Stimulated activated CD8-positive, alpha-beta memory T cell treated with anti-CD3 and anti-CD28 coated beads, Interleukin-4, amount 100 ng/mL, for 48 hours (primary cell): Measurements from ENCODE around the gene VSNL1.

Experiments used
- DNase-seq: peaks from one replicate; pipeline ENCODE4 v3.0.0-alpha.2; 2020

Gene VSNL1

DNA sequence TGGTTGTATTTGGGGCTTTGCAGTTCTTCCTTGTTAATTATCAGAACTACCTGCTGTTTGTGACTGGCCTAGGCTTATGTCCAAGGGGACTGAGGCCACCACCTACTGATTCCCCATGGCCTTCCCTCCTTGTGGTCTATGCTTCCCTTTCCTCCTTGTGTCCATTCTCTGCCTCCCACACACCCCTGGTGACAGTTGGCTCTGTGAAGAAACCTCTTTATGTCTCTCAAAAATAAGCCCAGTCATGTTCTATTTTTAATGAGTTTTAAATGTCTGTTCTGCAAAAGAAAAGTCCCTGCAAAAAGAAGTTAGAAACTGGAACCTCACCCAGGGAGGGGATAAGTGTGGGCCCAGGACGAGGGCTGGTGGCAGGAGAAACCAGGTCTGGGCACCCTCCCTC, 108.1 kb downstream of the VSNL1 start:
- DNase-seq = no peak

DNA sequence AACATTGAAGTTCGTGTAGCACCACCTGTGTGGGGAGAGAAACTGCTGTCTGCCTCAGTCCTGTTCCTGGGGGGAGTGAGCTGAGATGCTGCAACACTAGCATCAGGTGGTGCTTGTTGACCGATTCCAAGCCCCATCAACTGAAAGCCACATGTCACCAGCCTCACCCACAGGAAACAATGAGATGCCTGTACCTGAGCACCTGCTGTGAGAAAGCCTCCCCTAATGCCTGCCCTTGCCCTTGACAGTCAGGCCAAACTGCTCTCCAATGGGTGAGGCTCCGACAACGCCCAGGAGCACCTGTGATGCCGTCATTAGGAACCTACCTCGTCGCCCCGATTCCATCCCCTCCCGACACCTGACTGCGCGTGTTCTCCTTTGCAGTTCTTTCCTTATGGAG, 108.5 kb downstream of the VSNL1 start:
- no peak for DNase-seq

DNA sequence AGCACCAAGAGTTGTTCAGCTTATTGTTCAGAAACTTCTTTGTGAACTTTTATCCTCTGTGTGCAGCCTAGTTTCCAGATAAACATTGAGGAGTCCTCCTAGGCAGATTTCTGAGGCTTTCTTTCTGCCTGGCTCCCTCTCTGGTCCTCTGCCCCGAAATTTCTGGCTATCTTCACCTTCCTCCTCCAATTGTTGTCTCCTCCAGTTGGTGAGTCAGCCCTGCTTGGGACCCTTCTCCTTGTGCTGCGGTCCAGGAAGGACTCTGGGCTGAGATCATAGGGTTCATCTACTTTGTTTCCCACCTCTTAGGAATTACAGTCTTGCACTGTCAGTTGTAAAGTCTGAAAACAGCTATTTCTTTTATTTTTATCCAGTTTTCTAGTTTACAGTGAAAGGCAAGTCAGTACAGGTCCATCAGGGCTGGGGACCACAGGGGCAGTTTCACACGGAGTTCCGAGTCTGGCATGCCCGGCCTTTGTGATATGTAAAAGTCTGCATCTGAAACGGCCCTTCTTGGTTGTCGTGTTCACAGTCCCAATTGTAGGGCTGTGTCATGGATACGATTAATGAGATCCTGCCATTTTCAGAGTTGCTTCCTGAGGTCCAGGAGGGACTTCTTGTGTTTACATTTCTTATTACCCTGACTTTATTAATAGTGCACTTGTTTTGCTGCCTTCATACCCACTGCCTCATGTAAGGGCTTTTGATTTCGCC, 112.3 kb downstream of the VSNL1 start:
- DNase-seq = no peak

DNA sequence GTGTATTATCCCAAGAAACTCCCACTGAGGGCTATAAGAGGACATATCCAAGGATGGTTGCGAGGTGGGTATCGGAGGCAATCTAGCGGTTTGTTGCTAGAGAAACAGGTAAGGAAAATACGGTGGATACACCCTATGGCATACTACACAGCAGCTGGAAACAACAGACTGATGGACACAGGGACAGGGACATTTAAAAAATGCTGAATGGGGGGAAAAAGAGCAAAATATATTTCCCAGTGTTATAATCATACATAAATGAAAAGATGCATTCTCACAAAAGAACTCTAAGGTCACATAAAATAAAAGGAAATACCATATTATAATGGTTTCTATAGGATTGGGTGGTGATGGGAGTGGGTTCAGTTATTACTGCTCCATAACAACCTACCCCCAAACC, 117.3 kb downstream of the VSNL1 start:
- DNase-seq = no peak

DNA sequence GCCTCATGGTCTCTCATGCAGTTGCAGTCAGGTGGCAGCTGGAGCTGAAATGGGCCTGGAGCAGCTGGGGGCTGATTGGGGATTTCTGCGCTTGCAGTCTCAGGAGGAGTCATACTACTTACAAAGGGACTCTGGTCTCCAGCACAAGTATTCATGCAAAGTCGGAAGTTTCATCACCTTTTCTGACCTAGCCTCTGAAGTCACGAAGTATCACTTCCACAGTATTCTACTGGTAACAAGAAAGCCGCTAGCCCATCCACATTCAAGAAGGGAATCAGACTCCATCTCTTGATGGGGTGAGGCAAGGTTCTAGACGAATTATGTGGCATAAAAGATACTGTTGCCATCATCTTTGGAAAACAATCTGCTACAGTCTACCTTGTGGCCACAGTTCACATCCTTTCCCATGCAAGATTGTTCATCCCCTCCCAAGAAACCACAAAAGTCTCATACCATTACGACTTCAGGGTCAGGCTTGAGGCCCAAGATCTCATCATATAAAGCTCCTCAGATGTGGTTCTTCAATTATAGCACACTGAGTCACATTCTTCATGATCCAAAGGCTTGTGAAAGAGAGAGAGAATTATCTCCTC, 117.9 kb downstream of the VSNL1 start:
- DNase-seq = no peak

DNA sequence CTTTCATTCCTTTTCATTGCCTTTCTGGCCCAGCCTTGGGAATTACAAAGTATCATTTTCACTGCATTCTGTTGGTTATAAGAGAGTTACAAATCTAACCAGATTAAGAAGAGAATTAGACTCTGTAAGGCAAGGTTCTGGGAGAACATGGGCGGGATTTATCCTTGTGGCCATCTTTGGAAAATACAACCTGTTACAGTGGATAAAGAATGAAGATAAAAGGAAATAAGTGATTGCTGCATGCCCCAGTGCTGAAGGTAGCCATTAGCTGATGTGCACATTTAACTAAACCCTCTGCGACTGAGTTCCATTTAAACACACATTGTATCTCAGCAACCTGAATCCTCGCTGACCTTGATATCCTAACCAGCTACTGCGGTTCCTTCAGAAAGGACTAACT, 119.7 kb downstream of the VSNL1 start:
- no peak for DNase-seq

DNA sequence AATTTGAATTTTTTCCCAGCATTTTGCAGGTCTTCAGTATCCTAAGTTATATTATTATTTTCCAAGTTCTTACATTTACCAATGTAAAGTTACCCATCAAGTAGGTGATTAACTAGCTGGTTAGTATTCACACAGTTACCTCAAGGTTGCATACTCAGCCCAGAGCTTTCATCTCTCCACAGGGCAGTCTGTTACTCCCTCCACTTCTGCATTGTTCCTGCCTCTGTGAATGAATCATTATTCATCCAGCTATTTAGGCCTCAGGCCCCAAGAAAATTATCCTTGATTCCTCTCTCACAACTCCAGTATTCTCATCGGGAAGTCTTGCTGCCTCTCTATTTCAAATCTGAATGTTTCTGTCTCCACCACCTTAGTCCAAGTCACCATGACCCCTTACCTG, 121.0 kb downstream of the VSNL1 start:
- no peak for DNase-seq

DNA sequence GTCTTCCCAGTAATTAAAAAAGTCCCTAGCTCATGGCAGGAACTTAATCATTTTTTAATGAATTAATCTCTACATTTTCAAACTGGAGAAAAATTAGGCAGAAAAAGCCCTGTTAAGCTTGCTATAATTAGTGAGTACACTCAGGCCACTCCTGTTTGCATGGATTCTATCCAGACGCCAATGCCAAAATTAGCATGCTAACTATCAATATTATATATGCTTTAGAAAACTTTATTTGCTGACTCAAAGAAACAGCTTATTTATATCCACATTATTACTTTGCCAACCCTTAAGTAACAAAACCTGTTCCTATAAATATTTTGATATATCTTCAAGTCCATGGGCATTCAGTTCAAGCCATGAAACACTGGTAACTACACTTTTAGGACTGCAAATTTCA, 122.2 kb downstream of the VSNL1 start:
- no peak for DNase-seq

DNA sequence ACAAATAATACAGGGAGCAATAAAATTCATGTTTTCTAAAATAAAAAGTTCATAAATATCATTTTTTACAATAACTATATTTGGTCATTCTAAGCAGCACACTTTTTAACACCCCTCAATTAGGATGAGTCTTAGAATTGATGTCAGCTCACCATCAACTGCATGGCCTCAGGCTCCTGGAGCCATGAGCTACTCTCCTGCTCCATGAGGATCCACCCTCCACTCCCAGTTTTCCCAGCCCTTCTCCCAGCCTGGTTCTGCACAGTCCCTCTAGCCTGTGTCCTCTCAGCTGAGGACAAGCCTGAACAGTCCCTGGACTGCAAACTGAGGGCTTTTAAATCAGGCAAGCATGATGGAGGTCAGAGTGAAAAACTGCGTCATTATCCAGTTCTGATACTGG, 124.0 kb downstream of the VSNL1 start:
- no peak for DNase-seq

DNA sequence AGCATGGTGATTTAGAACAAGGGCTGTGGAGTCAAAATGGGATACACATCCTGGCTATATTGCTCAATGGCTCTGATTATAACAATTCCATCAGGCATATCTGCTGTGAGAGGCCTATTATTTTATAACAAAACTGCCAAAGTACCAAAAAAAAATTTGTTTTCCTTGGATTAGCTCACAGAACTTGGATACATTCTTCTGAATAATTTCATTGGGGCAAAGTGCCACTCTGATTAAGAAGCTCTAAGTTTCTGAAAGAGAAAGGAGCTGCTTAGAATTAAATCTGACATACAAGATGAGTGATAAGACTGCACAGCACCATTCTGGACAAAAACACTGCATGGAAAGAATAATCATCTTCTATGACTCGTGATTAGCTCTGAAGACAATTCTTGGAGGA, 127.4 kb downstream of the VSNL1 start:
- DNase-seq = no peak

DNA sequence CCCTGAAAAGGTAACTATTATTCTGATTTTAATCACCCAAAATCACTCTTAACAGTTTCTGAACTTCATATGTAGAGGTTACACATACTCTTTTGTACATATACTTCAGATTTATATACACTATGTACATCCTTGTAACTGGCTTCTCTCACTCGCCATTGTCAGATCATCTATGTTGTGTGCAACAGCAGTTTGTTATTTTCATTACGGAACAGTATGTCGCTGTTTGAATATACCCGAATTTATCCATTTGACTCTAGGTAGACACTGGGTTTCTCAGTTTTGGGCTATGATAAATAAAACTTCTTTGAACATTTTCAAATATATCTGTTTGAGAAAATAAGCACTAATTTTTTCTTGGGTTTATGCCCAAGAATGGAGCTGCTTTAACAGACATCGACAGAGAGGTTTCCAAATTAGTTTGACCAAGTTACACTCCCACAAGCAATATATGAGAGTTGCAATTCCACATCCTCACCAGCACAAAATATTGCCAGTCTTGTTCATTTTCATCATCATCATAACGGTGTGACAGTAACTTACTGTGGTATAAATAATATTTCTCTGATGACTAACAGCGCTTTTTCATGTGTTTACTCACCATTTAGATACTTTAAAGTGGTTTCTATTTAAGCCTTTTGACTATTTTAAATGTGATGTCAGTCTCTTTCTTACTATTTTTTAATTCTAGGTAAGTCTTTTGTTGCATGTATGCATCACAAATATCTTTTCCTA, 132.3 kb downstream of the VSNL1 start:
- no peak for DNase-seq

DNA sequence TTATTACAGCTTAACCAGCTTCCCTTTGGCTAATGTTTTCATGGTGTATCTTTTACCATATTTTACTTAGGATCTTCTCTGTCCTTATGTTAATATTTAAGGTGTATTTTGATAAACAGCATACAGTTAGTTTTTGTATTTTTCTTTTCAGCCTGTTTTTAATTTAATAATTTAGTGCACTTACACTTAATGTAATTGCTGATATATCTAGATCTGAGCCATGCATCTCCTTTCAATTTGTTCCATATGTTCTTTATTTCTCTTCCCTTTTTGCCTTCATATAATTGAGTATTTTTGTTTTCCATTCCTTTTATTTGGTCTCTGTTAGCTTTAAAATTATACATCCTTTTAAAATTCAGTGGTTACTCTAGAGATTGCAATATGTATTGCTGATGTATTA, 134.3 kb downstream of the VSNL1 start:
- DNase-seq = no peak

DNA sequence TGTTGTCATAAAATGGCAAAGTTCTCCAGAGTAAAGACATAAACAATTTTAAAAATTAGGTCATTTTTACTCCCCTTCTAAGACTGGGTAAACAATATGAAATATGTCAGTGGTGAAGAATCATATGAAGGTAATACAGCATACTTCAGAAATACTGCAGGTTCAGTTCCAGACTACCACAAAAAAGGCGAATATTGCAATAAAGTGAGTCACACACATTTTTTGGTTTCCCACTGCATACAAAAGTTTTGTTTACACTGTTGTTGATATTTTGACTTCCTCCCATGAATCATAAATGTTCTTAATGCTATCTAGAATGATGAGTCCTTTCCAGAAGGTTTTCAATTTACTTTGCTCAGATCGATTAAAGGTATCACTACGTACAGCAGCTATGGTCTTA, 139.6 kb downstream of the VSNL1 start:
- no peak for DNase-seq

DNA sequence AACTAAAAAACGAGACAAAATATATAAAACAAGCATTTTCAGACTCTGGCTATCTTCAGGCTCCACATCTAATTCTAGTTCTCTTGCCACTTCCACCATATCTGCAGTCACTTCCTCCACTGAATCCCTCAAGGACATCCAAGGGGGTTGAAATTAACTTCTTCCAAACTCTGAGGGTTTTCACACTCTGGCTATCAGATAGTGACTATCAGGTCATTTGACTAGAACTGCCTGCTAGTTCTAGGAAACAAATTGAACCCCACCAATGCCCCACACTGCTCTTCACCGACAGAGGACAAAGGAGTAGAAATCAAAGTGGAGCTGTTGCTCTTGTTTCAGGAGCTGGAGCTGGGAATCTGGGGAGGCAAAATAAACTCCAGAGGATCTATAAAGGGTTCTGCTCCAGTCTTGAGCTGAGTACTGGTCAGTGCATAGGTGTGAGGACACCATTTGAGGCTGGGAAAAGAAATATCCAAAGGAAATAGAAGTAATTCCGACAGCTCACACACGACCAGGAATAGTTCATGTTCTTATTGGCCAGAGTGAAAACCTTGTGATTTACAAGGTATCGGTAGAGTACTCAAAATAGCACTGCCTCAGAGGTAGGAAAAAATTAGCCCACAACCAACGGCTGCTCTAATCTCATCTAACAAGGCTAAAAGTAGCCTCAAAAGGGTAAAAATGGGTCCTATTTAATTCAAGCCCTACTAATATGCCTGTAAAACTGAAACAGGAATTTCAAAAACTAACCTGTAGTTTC, 141.8 kb downstream of the VSNL1 start:
- DNase-seq = no peak

DNA sequence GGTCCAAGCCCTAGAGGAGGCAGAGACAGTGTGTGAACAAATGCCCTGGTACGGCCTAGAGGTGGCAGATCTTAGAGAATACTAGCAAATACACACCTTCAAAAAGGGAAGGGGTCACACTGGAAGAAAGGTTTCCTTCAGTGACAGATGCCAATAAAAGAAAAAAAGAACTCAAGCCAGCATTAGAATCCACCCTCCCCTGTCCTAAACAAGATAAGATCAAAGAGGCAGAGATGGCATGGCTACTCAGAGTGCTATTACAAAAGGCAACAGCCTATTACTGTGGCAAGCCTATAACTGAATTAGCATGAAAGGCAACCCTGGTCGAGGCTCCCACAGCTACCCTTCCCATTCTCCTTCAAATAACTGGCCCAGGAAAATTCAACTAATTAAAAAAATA, 143.5 kb downstream of the VSNL1 start:
- DNase-seq = no peak

DNA sequence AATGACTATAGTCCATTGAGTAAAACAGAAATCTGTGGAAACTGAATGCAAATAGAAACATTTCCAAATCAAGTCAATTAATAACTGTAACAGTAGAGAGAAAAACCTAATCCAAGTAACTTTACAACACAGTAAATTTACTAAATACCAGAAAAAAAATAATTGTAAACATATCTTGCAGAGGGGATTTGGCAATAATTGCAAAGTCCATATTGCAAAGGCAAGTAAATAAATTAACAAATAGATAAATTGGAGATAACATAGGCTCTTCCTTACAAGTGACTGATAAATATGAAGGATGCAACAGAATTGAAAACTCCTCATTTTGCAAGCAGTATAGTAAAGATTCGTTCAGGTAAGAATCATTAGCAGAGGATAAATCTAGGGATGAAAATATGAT, 148.1 kb downstream of the VSNL1 start:
- DNase-seq = no peak

DNA sequence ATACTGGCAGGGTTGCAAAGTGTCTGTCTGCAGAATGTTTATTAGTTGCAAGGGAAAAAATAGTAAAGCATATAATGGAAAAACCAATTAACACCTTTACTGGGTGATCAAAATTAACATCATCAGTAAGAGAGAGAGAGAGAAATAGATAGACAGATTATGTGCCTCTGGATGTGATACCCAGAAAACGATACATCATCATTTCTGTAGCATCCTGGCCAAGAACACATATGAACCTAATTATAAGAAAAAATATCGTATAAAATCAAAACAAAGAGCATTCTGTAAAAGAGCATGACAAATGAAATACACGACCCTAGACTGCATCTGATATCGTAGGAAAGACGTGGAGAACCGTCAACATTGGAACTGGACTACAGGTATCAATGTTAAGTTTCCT, 148.5 kb downstream of the VSNL1 start:
- no peak for DNase-seq

DNA sequence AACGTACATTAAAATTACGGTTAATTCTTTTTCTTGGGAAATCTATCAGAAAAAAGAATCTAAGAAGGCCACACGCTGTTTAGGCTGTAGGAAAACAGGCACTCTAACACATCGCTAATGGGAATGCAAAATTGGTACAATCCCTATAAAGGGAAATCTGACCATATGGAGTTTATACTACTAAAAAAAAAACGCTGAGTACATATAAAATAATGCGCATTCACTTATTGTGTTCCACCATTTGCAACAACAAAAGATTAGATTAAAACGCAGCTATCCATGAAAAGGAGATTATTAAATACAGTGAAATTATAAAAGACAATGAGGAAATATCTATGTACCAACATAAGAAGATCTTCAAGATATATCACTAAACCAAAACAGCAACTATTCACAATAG, 150.3 kb downstream of the VSNL1 start:
- no peak for DNase-seq
